WTC11 (cell line): ENCODE measurements around the gene SORCS1.

Source experiments
- CTCF ChIP-seq: fragments of 200-600 bp; IDR thresholded peaks from 2 replicates; pipeline ENCODE4 v1.8.0; 2022; ENCODE audit warnings: antibody characterized with exemption
- STAT6 ChIP-seq: sonication (generic); formaldehyde crosslinking; conservative IDR thresholded peaks from 2 replicates; pipeline ENCODE4 v1.8.1; 2023; ENCODE audit warnings: mild to moderate bottlenecking, low read depth, missing genetic modification reagents, moderate library complexity

- TF ChIP-seq STAT6 (CRISPR knock-in tag) (no peak), CTCF (no peak)
Measured at GRCh38 chr10:106908225-106908624, 256.3 kb downstream of the SORCS1 start.
